ENCODE measurements around the gene GJD3. TPM values are rescaled to one million over a fixed set of nuclear protein-coding genes. Genes with fewer than 3 reads are reported as not detected.
A peak's percentile ranks its signal among the peaks of the same experiment; 100 is the strongest.

Gene GJD3
- total and polyA plus RNA-seq, 2 of the 4 experiments (the other 2 are of a cell fraction), result 0.10 TPM; not detected in 1

DNA sequence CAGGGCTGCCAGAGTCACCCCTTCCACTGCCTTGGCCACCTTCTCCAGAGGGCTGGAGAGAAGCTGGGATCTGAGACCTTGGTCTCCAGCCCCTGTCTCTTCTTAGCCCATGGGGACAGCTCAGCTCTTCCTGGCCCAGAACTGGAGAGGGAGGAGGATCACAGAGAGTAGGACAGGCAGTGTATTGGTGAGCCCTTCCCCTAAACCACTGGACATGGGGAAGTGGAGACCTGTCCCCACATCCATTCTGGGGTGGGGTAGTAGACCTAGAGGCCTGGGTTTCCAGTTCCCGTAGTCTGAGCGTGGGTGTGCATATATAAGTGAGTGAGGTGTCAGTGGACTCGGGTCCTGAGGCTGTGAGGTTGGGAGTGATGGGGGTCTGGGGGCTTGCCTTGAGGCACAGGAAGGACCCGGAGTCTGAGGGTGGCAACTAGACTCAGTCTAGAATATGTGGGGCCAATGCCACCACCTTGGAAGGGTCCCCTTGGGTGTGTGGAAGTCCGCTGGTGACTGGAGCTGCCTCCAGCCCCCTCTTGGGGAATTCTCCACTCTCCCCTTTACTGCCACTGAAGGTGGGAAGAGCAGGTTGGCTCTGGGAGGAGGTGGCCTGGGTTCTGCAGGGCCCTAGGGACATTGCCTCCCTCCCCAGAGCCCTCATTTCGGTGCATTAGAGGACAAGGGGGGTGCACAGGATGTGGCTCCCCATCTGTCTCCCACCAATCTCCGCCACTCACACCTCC, 19.9 kb downstream of the GJD3 start:
- peak overlapping the region; percentile 95 for H3K23ac ChIP-seq (ENCODE audit: low read depth, low read length)
- no peaks in the 10 kb centered on the region for H3K9me3 ChIP-seq (ENCODE audit: control insufficient read depth, insufficient read depth, low read length)
- dilution Hi-C loops (cut with HindIII; ENCODE audit: low sequenced_read_pairs, unreplicated experiment), result no loop called here
- peak overlapping the region; percentile 84 for H2AFZ ChIP-seq (replicated peaks; ENCODE audit: low read length, poor library complexity)
- H4K5ac ChIP-seq (ENCODE audit: low read depth, low read length), result peak overlapping the region; percentile 13; the same call in 1 of the 2 replicates
- peak overlapping the region; percentile 89 for H2BK120ac ChIP-seq (ENCODE audit: low read depth, low read length)
- H3K9me1 ChIP-seq (ENCODE audit: insufficient read depth, low read length), result peaks cover 23% of the 10 kb centered on the region
- H3K27me3 ChIP-seq (ENCODE audit: control insufficient read depth, insufficient read depth, low read length), result no peaks in the 10 kb centered on the region
- peaks cover 50 to 94% of the 10 kb centered on the region in 2 experiments for H3K79me1 ChIP-seq (ENCODE audit: low read depth in 1 of 2, low read length in 2 of 2)
- H3K27ac ChIP-seq (ENCODE audit: insufficient read depth, low read length), result peak overlapping the region; percentile 87
- H3K4ac ChIP-seq (ENCODE audit: low read depth, low read length), result peak overlapping the region; percentile 96
- peak overlapping the region; percentile 77 for H3K9ac ChIP-seq (ENCODE audit: low read depth, low read length)
- peak overlapping the region; percentile 92 for H2AK9ac ChIP-seq (replicated peaks; ENCODE audit: low read depth, low read length, poor library complexity)
- H4K91ac ChIP-seq (ENCODE audit: insufficient read depth, low read depth, low read length), result peak overlapping the region; percentile 86
- POLR2A ChIA-PET (ENCODE audit: unreplicated experiment), result no interaction called here
- peak overlapping the region; percentile 13 to 48 for H4K8ac ChIP-seq (ENCODE audit: low read depth in 2 of 2, low read length in 2 of 2)
- peak overlapping the region; percentile 82 for H3K4me3 ChIP-seq (ENCODE audit: insufficient read depth, low read depth, low read length)
- H4K20me1 ChIP-seq (ENCODE audit: insufficient read depth, low read length), result peaks cover 59% of the 10 kb centered on the region
- peak overlapping the region; percentile 84 for H2BK20ac ChIP-seq (ENCODE audit: low read depth, low read length)
- CTCF ChIA-PET, result interaction anchor here (1.8 kb wide), 1 partner anchor 28 kb away, joined by 6 read pairs; no protein-coding TSS in a partner anchor
- peaks cover 15% of the 10 kb centered on the region for H3K36me3 ChIP-seq (ENCODE audit: control insufficient read depth, insufficient read depth, low read length)
- in situ Hi-C loops (cut with MboI; ENCODE audit: low sequenced_read_pairs), result no loop called here
- DNase-seq, result no peak
- H3K4me2 ChIP-seq (ENCODE audit: low read depth, low read length), result peak overlapping the region; percentile 83
- no TSS peak for BruUV-seq (replicated peaks)
- WGBS, 2 experiments (ENCODE audit: extremely low coverage in 2 of 2, insufficient read length in 1 of 2), result 10% methylated on average over 2 of the region's 7 CpGs; no CpG with 5 or more reads in 1 of the 2 experiments
- H3K18ac ChIP-seq (ENCODE audit: low read depth, low read length), result peak overlapping the region; percentile 9; the same call in 1 of the 2 replicates
- intact Hi-C loops (cut with micrococcal nuclease), result loop anchor here (5.0 kb wide), 1 partner anchor 142 kb away; no protein-coding TSS in a partner anchor
- 0 out of 2 replicates have a peak, but pooled peaks have one; percentile 2 for TF ChIP-seq POLR2A (IDR thresholded peaks at IDR 0.05; ENCODE audit: low read depth, low read length)
- TF ChIP-seq RCOR1 (IDR thresholded peaks at IDR 0.05; ENCODE audit: insufficient replicate concordance, low read length), result no peak
- H2BK15ac ChIP-seq (ENCODE audit: low read depth, low read length), result peak overlapping the region; percentile 72
- peak overlapping the region; percentile 91 for H2AK5ac ChIP-seq (ENCODE audit: low read depth, low read length)
- H2BK5ac ChIP-seq (ENCODE audit: low read depth, low read length, poor library complexity, severe bottlenecking), result peak overlapping the region; percentile 85
- no peak for ATAC-seq (ENCODE audit: low read depth)
- H3K56ac ChIP-seq (ENCODE audit: extremely low read depth, insufficient read depth, low read length), result peak overlapping the region; percentile 41; the same call in 1 of the 2 replicates
- H3K4me1 ChIP-seq (ENCODE audit: control insufficient read depth, insufficient read depth, low read length), result peaks cover 55% of the 10 kb centered on the region
- peak overlapping the region; percentile 96 for H3K14ac ChIP-seq (replicated peaks; ENCODE audit: low read depth, low read length)
